GM19099 (cell line): Measurements from ENCODE around the gene UGT1A4.

Source experiments
- POLR2A ChIP-seq: IDR thresholded peaks from 3 replicates; pipeline ENCODE4 v1.6.1; 2011; ENCODE audit warnings: low read depth; ENCODE audit not compliant: insufficient read length; ENCODE audit errors: extremely low read depth

Gene UGT1A4

GRCh38 chr2:233764761-233765160 is 46.2 kb downstream of the UGT1A4 start:
- no peak for TF ChIP-seq POLR2A

- no peak for TF ChIP-seq POLR2A
Observed at GRCh38 chr2:233766416-233766815, 47.9 kb downstream of the UGT1A4 start.

DNA sequence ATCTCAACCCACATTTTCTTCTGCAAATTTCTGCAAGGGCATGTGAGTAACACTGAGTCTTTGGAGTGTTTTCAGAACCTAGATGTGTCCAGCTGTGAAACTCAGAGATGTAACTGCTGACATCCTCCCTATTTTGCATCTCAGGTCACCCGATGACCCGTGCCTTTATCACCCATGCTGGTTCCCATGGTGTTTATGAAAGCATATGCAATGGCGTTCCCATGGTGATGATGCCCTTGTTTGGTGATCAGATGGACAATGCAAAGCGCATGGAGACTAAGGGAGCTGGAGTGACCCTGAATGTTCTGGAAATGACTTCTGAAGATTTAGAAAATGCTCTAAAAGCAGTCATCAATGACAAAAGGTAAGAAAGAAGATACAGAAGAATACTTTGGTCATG is 49.5 kb downstream of the UGT1A4 start:
- no peak for TF ChIP-seq POLR2A

DNA sequence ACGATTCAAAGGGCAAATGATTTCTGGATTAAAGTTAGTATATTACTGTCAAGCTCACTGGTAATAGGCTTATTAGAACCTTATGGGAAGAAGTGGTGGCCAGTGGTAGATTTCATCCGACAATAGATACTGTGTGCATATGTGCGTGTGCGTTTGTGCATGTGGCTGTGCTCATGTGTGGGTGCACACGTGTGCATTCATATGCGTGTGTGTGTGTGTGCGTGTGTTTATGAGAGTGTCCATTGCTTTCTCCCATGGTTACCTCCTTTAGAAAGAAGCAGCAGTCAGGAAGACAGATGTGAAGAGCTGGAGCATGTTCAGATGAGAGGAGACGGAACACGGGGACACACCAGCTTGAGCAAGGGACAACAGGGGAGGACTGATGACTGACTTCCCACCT is 50.7 kb downstream of the UGT1A4 start:
- no peak for TF ChIP-seq POLR2A

GRCh38 chr2:233772153-233772552 is 53.6 kb downstream of the UGT1A4 start:
- no peak for TF ChIP-seq POLR2A

GRCh38 chr2:233772583-233772982 is 54.0 kb downstream of the UGT1A4 start:
- no peak for TF ChIP-seq POLR2A

GRCh38 chr2:233773854-233774253 is 55.3 kb downstream of the UGT1A4 start:
- no peak for TF ChIP-seq POLR2A

DNA sequence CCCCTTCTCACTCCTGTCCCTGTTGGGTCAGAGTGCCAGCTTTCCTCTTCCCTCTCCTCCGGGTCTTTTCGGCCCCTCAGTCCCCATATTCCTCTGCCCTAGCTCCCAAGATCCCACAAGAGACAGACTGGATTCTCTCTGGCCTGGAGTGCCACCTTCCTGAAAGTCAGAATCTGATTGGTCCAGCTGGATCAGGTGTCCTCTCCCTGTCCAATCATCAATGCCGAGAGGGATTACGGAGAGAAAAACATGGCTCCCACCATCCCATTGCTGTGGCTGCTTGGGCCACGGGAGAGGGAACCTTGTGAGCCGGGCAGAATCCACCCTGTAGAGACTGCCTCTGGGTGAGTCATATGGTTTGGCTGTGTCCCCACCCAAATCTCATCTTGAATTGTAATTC is 56.9 kb downstream of the UGT1A4 start:
- no peak for TF ChIP-seq POLR2A

- TF ChIP-seq POLR2A = no peak
Observed at GRCh38 chr2:233778030-233778429, 59.5 kb downstream of the UGT1A4 start, which contains the start of gene MROH2A. Gene MROH2A, plus strand, starts transcription at chr2:233778330. Its CDS starts 1,029 bp downstream, at chr2:233779359.

GRCh38 chr2:233779722-233780121 is 61.2 kb downstream of the UGT1A4 start:
- no peak for TF ChIP-seq POLR2A

GRCh38 chr2:233780771-233781170 is 62.2 kb downstream of the UGT1A4 start:
- TF ChIP-seq POLR2A = no peak

DNA sequence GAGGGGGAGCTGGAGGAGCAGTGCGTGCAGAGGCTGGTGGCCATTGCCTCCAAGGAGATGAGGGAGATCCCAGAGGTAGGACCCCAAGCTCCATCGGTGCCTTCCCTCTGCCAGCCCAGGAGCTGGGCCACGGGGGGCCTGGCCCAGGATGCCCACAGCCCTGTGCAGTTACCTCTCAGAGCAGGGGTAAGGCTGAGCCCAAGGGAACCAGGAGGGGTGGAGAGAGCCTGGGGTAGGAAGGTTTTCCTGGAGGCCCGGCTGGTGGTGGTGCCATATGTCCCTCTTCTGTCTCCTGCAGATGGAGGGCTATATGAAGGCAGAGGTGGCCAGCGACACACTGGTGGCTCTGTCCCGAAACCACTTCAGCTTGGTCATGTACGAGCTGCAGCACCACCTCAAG is 71.0 kb downstream of the UGT1A4 start:
- TF ChIP-seq POLR2A = no peak

DNA sequence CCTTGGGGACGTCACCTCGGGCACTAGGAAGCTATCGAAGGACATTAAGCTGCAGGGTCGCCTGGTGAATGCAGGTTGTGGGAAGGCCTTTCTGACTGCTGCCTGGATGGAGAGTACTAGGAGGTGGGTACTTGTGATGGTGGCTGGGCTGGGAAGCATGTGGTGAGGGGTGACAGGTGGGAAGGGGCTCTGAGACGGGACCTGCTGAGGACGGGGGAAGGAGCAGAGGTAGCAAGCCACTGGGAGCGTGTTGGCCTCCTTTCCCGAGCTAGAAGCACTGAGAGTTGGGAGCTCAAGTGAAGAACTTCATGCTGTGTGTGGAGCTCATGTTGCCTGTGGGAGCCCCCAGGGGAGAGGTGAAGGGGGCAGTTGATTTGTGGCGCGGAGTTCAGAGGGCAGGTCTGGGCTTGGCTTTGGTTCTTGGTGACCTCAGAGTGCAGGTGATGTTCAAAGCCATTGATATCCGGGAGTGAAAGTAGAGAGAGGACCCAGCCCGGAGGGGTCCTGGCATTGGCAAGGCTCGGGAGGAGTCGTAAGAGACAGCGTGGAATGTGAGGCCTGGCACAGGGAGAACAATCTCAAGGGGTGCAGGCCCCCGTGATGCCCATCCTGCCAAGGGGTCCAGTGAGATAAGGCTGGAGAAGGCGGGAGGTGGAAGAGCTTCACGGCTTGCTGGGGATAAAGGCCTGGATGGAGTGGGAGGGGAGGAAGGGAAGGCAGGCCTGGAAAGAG is 72.8 kb downstream of the UGT1A4 start:
- TF ChIP-seq POLR2A = no peak

GRCh38 chr2:233791883-233792329 is 73.4 kb downstream of the UGT1A4 start:
- no peak for TF ChIP-seq POLR2A

GRCh38 chr2:233792720-233793119 is 74.2 kb downstream of the UGT1A4 start:
- no peak for TF ChIP-seq POLR2A

DNA sequence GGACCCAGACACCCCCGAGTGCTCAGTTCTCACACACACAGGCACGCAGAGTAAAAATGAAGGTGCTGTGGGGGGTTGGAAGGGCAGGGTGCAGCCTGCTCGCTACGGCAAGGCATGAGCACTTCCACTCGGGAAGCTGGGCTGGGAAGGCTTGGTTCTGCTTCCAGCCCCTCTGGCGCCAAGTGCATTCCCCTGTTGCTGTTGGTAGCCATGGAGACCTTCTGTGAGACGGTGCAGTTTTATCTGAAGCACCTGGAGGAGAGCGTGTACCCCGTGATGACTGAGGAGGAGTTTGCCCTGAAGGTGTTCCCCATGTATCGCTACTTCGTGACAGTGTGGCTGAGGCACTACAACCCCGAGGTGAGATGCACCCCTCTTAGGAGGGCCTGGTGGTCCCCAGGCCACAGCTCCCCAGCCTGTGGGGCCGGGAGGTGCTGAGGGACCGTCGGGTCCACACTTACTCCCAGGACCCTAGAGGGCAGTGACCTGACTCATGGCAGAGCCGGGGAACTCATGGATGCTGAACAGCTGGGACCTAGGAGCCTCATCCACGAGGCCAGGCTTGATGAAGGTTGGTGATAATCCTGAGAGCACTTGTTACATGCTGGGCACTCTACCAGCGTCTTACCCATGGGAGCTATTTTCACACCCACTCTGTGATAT is 75.1 kb downstream of the UGT1A4 start:
- no peak for TF ChIP-seq POLR2A
